ENCODE measurements around the gene KRTAP19-8. TPM values are rescaled to one million over a fixed set of nuclear protein-coding genes. Genes with fewer than 3 reads are reported as not detected.

Gene KRTAP19-8, protein sequence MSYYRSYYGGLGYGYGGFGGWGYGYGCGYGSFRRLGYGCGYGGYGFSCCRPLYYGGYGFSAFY
- polyA plus RNA-seq (ENCODE audit: low read depth in 6 of 6): not detected

DNA sequence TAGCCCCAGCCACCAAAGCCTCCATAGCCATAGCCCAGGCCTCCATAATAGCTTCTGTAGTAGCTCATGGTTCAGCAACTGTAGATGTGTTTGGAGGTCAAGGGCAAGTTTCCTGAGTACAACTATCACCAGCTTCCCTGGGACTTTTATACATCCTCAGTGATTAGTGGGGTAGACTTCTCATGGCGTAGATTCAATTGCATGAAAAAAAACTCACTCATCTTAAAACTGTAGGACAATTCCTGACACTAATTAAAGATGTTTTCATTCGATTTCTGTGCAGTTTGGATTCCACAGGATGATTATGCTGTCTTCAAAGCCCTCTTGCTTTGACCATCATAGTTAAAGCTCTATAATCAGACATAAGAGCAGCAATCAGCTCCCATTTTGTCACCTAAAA, at the start of gene KRTAP19-8:
TSS of gene KRTAP19-8 (minus strand) at position 101 of the 400 bp plus-strand sequence. CDS start at position 68, 33 bp downstream.
- Mint-ChIP-seq H3K27ac (no peak within 1 kb of the TSS), H3K36me3 (no peaks in the 10 kb centered on the region), H3K4me1 (no peaks in the 10 kb centered on the region), H3K27me3 (peaks cover 0 to 16% (median 12%) of the 10 kb centered on the region in 3 donors), H3K4me3 (no peak within 1 kb of the TSS), H3K9me3 (peaks cover 0 to 13% (median 2%) of the 10 kb centered on the region in 7 donors)
- ATAC-seq (ENCODE audit: low read depth in 2 of 2) (no peak), DNase-seq (no peak)

DNA sequence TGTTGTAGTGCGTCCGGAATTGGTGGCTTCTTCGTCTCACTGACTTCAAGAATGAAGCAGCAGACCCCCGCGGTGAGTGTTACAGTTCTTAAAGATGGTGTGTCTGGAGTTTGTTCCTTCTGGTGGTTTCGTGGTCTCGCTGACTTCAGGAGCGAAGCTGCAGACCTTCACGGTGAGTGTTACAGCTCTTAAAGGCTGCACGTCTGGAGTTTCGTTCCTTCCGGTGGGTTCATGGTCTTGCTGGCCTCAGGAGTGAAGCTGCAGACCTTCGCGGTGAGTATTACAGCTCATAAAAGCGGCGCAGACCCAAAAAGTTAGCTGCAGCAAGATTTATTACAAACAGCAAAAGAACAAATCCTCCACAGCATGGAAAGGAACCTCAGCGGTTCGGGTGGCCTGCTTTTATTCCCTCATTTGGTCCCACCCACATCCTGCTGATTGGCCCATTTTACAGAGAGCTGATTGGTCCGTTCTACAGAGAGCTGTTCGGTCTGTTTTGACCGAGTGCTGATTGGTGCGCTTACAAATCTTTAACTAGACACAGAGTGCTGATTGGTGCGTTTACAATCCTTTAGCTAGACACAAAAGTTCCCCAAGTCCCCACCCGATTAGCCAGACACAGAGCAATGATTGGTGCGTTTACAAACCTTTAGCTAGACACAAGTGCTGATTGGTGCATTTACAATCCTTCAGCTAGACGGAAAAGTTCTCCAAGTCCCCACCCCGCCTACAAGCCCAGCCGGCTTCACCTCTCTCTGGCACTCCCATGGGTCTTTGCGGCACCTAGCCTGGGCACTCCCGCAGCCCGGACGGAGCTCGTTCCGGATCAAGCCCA, 49.6 kb upstream of the KRTAP19-8 start:
- ATAC-seq (ENCODE audit: low read depth in 2 of 2) (no peak), DNase-seq (no peak)
- no peaks in the 10 kb centered on the region for H3K36me3 Mint-ChIP-seq
- H3K27me3 Mint-ChIP-seq: peaks cover 8 to 22% (median 12%) of the 10 kb centered on the region in 3 donors
- peaks cover 0 to 14% (median 4%) of the 10 kb centered on the region in 7 donors for H3K9me3 Mint-ChIP-seq
- peaks cover 0 to 6% (median 5%) of the 10 kb centered on the region in 3 donors for H3K4me1 Mint-ChIP-seq
- no peak overlapping the region for H3K27ac Mint-ChIP-seq
- no peak overlapping the region for H3K4me3 Mint-ChIP-seq

DNA sequence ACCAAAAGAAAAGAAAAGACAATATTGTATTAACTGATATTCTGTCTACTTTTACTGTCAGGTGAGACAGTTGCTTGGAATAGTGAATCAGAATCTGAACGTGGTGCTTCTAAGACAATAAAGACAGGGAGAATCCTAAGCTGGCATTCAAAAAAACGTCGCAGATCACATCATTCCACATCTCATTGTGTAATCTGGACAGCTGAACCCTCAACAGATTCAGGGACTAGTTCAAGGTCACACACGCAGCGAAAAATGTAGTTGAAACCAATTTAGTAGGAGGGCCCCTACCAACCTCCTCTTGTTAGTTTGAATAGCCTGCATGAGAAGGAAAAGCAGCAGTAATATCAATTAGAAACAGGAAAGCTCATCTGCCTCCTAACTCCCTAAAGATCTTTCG, 46.4 kb upstream of the KRTAP19-8 start:
- no peak overlapping the region for H3K4me3 Mint-ChIP-seq
- no peak for ATAC-seq (ENCODE audit: low read depth in 2 of 2)
- H3K27ac Mint-ChIP-seq: no peak overlapping the region
- peaks cover 0 to 6% (median 5%) of the 10 kb centered on the region in 3 donors for H3K4me1 Mint-ChIP-seq
- peaks cover 0 to 8% (median 3%) of the 10 kb centered on the region in 7 donors for H3K9me3 Mint-ChIP-seq
- H3K27me3 Mint-ChIP-seq: peaks cover under 1 to 21% (median 7%) of the 10 kb centered on the region in 3 donors
- DNase-seq: no peak
- no peaks in the 10 kb centered on the region for H3K36me3 Mint-ChIP-seq

DNA sequence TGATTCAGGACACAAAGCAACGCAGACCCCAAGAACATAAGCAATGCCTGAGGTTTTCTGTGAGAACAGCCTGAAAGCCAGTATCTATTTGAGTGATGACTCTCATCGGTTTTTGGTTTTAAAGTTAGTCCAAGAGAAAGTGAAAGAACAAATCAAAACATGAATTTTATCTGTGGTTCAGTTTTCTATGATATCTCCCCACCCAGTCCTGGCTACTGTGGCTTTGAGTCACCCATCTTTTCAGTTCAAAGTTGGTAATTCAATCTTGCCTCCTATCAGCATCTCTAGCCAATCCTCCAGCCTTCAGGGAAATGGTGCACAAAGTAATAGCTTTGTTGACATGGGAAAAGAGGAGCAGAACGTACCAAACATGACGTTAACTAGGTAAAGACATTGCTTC, 40.5 kb upstream of the KRTAP19-8 start:
- H3K9me3 Mint-ChIP-seq: peaks cover 0 to 3% (median 0%) of the 10 kb centered on the region in 7 donors
- no peaks in the 10 kb centered on the region for H3K4me1 Mint-ChIP-seq
- H3K36me3 Mint-ChIP-seq: no peaks in the 10 kb centered on the region
- no peak for ATAC-seq (ENCODE audit: low read depth in 2 of 2)
- H3K27ac Mint-ChIP-seq: no peak overlapping the region
- DNase-seq: no peak
- peaks cover 7 to 21% (median 19%) of the 10 kb centered on the region in 3 donors for H3K27me3 Mint-ChIP-seq
- no peak overlapping the region for H3K4me3 Mint-ChIP-seq

DNA sequence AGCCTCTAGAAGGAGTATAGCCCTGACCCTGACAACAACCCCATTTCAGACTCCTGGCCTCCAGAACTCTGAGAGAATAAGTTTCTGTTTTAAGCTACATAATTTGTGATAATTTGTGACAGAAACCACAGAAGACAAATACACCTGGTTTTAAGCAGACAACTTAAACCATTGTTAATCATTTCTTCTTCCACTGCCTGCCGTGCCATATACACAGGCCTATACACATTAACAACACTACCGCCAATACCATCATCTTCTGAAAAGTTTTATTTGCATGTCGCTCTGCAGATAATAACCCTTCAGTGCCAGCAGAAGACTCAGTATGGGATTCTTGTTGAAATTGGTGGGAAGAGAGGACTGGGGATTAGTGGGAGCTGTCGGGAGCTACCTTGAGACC, 39.9 kb upstream of the KRTAP19-8 start:
- Mint-ChIP-seq H3K9me3 (peaks cover 0 to 4% (median 0%) of the 10 kb centered on the region in 7 donors), H3K36me3 (no peaks in the 10 kb centered on the region), H3K4me3 (no peak overlapping the region), H3K27me3 (peaks cover 7 to 21% (median 19%) of the 10 kb centered on the region in 3 donors), H3K4me1 (no peaks in the 10 kb centered on the region), H3K27ac (no peak overlapping the region)
- no peak for DNase-seq
- ATAC-seq (ENCODE audit: low read depth in 2 of 2): no peak

DNA sequence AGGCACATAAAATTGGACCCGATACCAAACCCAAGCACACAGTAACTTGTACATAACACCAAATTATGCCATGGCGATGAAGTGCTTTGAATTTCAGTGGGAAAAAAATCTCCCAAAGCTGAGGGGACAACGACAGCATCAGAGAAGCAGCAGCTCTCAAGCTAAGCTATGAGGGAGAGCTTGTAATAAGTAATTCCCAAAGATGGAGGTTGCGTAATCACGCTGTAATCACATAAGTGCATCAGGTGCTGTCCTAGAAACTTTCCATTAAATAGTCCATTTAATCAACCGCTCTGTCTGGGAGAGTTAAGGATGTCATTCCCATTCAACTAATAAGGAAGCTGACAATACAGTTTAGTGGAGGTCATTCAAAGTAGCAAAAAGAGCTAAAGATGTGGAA, 37.6 kb upstream of the KRTAP19-8 start:
- Mint-ChIP-seq H3K36me3 (no peaks in the 10 kb centered on the region), H3K4me3 (no peak overlapping the region), H3K27me3 (peaks cover 14 to 32% (median 31%) of the 10 kb centered on the region in 3 donors), H3K4me1 (no peaks in the 10 kb centered on the region), H3K27ac (no peak overlapping the region), H3K9me3 (peaks cover 0 to 4% (median 0%) of the 10 kb centered on the region in 7 donors)
- DNase-seq (no peak), ATAC-seq (ENCODE audit: low read depth in 2 of 2) (no peak)

DNA sequence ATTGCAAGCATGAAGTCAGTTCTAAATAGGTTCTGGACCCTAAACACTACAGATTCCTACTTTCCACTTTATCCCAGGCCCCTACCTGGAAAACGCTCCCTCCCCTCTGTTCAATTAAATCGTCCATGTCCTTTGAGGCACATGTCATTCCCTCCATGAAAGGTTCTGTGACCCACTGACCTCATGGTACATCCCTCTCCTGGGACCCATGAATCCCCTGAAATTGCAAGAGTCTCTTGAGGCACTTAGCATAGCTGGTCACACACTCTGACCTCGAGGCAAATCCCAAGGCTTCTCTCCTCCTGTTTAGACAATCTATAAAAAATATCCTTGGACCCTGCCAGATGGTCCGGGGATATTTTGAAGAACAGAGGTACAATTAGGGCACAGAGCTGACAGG, 34.3 kb upstream of the KRTAP19-8 start:
- Mint-ChIP-seq H3K4me3 (no peak overlapping the region), H3K4me1 (no peaks in the 10 kb centered on the region), H3K36me3 (no peaks in the 10 kb centered on the region), H3K9me3 (peaks cover 0 to 3% (median 0%) of the 10 kb centered on the region in 7 donors), H3K27me3 (peaks cover 13 to 35% (median 34%) of the 10 kb centered on the region in 3 donors), H3K27ac (peak overlapping the region in 1 of 6 donors; percentile 7)
- DNase-seq (no peak), ATAC-seq (ENCODE audit: low read depth in 2 of 2) (no peak)

DNA sequence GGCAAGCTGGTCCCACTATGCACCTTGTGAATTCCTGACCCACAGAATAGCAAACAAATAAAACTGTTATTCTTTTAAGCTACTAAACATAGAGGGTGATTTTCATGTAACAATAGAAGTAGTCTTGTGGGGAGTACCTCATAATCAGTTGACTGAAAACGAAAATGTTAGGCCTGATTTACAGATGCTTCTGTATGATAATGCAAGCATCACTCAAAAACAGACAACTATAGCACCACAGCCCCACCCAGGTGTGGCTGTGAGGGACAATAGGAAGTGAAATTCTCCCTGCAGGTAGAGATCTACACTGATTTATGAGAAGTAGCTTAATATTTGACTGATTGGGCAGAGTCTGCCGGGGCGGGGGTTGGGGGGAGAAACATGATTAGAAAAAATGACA, 26.5 kb upstream of the KRTAP19-8 start:
- DNase-seq: no peak
- no peak overlapping the region for H3K27ac Mint-ChIP-seq
- no peaks in the 10 kb centered on the region for H3K4me1 Mint-ChIP-seq
- ATAC-seq (ENCODE audit: low read depth in 2 of 2): no peak
- H3K9me3 Mint-ChIP-seq: peaks cover 0 to 8% (median 0%) of the 10 kb centered on the region in 7 donors
- H3K36me3 Mint-ChIP-seq: no peaks in the 10 kb centered on the region
- H3K27me3 Mint-ChIP-seq: peaks cover 8 to 21% (median 8%) of the 10 kb centered on the region in 3 donors
- H3K4me3 Mint-ChIP-seq: no peak overlapping the region

DNA sequence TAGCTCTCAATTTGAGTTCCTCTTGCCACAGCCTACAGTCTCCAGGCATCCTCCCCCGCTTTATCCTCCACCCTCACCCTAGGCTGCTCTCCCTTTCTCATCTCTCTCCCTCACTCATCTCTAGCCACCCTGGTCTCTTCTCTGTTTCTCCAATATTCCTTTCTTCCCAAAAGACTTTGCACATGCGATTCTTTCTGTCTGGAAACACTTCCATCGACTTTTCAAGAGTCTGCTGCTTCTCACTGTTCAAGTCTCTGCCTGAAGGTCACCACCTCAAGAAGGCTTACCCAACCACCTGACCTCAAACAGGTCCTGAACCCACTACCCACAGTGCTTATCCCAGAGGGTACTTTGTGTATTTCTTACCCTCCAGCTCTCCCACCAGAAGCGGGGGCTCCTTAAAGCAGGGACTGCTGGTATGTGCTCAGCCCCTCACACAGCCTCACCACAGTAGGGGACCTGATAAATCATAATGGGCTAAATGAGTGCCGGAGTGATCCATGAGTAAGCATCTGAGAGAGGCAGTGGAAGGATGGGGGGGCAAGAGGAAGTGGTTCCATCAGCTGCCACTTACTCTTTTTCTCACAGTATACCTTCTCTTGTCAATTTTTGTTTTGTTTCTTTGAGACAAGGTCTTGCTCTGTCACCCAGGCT, 14.3 kb upstream of the KRTAP19-8 start:
- no peaks in the 10 kb centered on the region for H3K36me3 Mint-ChIP-seq
- peaks cover 0 to 6% (median 5%) of the 10 kb centered on the region in 7 donors for H3K9me3 Mint-ChIP-seq
- no peak for DNase-seq
- H3K27me3 Mint-ChIP-seq: peaks cover 0 to 5% (median 0%) of the 10 kb centered on the region in 3 donors
- no peak overlapping the region for H3K4me3 Mint-ChIP-seq
- no peak overlapping the region for H3K27ac Mint-ChIP-seq
- ATAC-seq (ENCODE audit: low read depth in 2 of 2): no peak
- no peaks in the 10 kb centered on the region for H3K4me1 Mint-ChIP-seq

DNA sequence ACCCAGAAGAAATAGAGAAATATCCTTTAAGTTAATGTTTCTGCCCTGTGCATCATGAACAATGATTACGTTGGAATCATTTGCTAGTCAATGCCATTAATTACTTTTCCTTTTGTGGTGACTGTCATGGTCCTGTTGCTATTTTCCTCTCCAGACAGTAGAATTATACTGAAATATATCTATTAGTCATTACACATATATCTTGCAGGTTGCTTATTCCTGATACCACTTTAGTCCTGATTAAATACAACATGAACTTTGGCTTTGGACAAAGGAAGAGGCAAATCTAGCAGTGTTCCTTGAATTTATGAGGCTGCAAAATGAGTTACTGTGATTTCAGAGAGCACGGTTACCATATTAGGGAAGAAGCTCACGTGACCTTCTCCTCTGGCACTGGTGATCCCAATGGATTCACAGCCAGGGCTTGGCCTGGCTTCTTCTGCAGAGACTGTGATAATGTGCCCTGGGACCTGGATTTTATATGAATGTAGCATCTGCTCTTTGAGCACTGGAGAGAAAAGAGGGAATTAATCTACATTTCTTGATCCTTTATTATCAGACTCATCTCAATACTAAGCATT, 12.4 kb upstream of the KRTAP19-8 start:
- Mint-ChIP-seq H3K4me1 (no peaks in the 10 kb centered on the region), H3K36me3 (no peaks in the 10 kb centered on the region), H3K27me3 (peaks cover 0 to 5% (median 0%) of the 10 kb centered on the region in 3 donors), H3K27ac (no peak overlapping the region), H3K4me3 (no peak overlapping the region), H3K9me3 (peaks cover 0 to under 1% (median 0%) of the 10 kb centered on the region in 7 donors)
- DNase-seq (no peak), ATAC-seq (ENCODE audit: low read depth in 2 of 2) (no peak)

DNA sequence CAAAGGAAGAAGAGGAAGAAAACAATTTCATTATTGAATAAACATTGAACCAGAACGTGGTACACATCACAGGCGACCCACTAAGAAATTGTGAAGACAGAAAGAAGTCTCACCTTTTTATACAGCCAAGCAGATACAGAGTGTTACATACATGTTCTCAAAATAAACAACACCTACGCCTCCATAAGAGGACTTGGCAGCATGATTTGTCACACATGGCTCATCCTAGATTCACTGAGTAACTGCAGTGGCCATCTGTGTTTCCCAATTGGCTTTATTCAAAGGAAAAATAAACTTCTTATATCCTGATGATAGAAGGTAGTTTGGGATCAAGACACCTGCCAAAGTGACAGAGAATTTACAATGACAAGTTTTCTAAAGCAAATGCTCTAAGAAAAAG, 7.6 kb upstream of the KRTAP19-8 start:
- H3K4me1 Mint-ChIP-seq: no peaks in the 10 kb centered on the region
- H3K4me3 Mint-ChIP-seq: no peak overlapping the region
- H3K9me3 Mint-ChIP-seq: peaks cover 0 to 6% (median 0%) of the 10 kb centered on the region in 7 donors
- H3K27me3 Mint-ChIP-seq: peaks cover 0 to 10% (median 0%) of the 10 kb centered on the region in 3 donors
- no peaks in the 10 kb centered on the region for H3K36me3 Mint-ChIP-seq
- DNase-seq: no peak
- H3K27ac Mint-ChIP-seq: no peak overlapping the region
- ATAC-seq (ENCODE audit: low read depth in 2 of 2): no peak

DNA sequence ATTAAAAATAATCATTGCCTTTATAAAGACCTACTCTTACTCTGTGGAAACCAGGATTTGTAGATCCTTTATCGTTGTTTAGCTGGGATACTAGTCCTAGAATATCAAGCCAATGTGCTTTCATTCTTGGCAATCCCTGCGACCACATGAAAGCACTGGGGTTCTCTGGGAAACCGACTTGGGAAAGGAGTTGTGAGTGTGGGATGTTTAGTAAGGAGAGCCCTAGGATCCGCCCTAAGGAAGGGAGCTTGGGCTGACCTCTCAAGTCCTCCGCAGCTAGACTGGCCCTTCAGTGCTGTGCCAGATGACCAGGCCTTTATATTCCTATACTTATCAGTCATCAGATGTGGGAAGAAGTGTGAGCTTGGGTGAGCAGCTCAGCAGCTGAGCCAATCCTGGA, 5.2 kb upstream of the KRTAP19-8 start:
- H3K27me3 Mint-ChIP-seq: peaks cover 0 to 17% (median 4%) of the 10 kb centered on the region in 3 donors
- H3K4me1 Mint-ChIP-seq: no peaks in the 10 kb centered on the region
- peaks cover 0 to 6% (median 0%) of the 10 kb centered on the region in 7 donors for H3K9me3 Mint-ChIP-seq

DNA sequence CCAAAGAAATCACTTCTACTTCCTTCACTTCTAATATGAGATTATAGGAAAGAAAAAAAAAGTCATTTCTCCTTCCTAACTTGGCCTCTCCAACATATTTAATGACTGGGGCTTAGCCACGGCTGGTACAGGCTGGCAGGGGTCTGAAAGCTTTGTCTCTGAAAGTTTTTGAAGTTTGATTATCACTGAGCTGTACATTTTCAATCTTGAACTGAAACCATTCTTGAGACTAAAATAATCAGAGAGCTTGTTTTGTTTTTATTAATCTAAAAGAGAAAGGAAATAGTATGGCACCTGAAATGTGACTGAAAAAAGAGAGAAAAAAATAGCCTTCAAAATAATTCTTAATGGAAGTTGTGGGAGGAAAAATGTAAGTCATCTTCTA, 3.8 kb upstream of the KRTAP19-8 start:
- no peak for DNase-seq
- H3K36me3 Mint-ChIP-seq: no peaks in the 10 kb centered on the region
- no peaks in the 10 kb centered on the region for H3K4me1 Mint-ChIP-seq
- ATAC-seq (ENCODE audit: low read depth in 2 of 2): no peak
- peaks cover 0 to 6% (median 0%) of the 10 kb centered on the region in 7 donors for H3K9me3 Mint-ChIP-seq
- peaks cover 0 to 12% (median 10%) of the 10 kb centered on the region in 3 donors for H3K27me3 Mint-ChIP-seq
- H3K27ac Mint-ChIP-seq: no peak overlapping the region
- no peak overlapping the region for H3K4me3 Mint-ChIP-seq

More for the DNA sequence above, 5.2 kb upstream of the KRTAP19-8 start:
- Mint-ChIP-seq H3K27ac (no peak overlapping the region), H3K4me3 (peak overlapping the region in 1 of 8 donors; percentile 6), H3K36me3 (no peaks in the 10 kb centered on the region)
- ATAC-seq (ENCODE audit: low read depth in 2 of 2): no peak
- DNase-seq: no peak
